WTC11 (cell line): ENCODE data around the gene FADD. TPM values are rescaled to one million over a fixed set of nuclear protein-coding genes. Genes with fewer than 3 reads are reported as not detected.
A peak's percentile ranks its signal among the peaks of the same experiment; 100 is the strongest.

Experiments
- ATAC-seq: fragments of 200-7000 bp; cut with Tn5 transposase; 2 replicates; pipeline ENCODE4 v1.10.0; 2021; ENCODE audit warnings: mild to moderate bottlenecking, moderate library complexity
- Bru-seq: library from RNA; stranded (reverse); fragments of 400-500 nt; gene quantifications from one replicate; lab custom pipeline; 2021; lab: Mats Ljungman, UMichigan
- CTCF ChIA-PET: fragments of 300-600 bp; sonication (Branson Sonifier 250); formaldehyde crosslinking; loops from one replicate; lab custom pipeline; 2021; ENCODE audit warnings: antibody characterized with exemption; lab: Charles Lee
- POLR2A ChIA-PET: fragments of 350-600 bp; sonication (Branson Sonifier 250); formaldehyde crosslinking; loops from one replicate; lab custom pipeline; 2021; ENCODE audit warnings: antibody characterized with exemption; lab: Charles Lee
- DNase-seq: peaks from one replicate; pipeline ENCODE4 v3.0.0; 2021; ENCODE audit warnings: low spot score
- H3K27ac Mint-ChIP-seq: 2 replicates; pipeline ENCODE4 v1.8.0; 2021; ENCODE audit warnings: mixed read lengths
- H3K27me3 Mint-ChIP-seq: 2 replicates; pipeline ENCODE4 v1.8.0; 2021; ENCODE audit warnings: low read depth, mild to moderate bottlenecking, moderate library complexity, mixed read lengths
- H3K36me3 Mint-ChIP-seq: 2 replicates; pipeline ENCODE4 v1.8.0; 2021; ENCODE audit warnings: mixed read lengths
- H3K4me1 Mint-ChIP-seq: 2 replicates; pipeline ENCODE4 v1.8.0; 2022; ENCODE audit warnings: mixed read lengths
- H3K4me3 Mint-ChIP-seq: 2 replicates; pipeline ENCODE4 v1.8.0; 2021; ENCODE audit warnings: mild to moderate bottlenecking, moderate library complexity, mixed read lengths
- H3K9me3 Mint-ChIP-seq: 2 replicates; pipeline ENCODE4 v1.8.0; 2021; ENCODE audit warnings: mixed read lengths
- CREM ChIP-seq: sonication (generic); formaldehyde crosslinking; IDR thresholded peaks from 2 replicates; pipeline ENCODE4 v1.8.1; 2022; ENCODE audit warnings: mild to moderate bottlenecking, missing genetic modification reagents, moderate library complexity
- ELF4 ChIP-seq: sonication (generic); formaldehyde crosslinking; IDR thresholded peaks from 2 replicates; pipeline ENCODE4 v1.8.1; 2022; ENCODE audit warnings: low read depth, mild to moderate bottlenecking, moderate library complexity, missing genetic modification reagents
- ETV6 ChIP-seq: sonication (generic); formaldehyde crosslinking; IDR thresholded peaks from 2 replicates; pipeline ENCODE4 v1.8.1; 2022; ENCODE audit warnings: mild to moderate bottlenecking, missing genetic modification reagents
- GRHL2 ChIP-seq: fragments of 250-450 bp; sonication (Bioruptor Pico); IDR thresholded peaks from 2 replicates; pipeline ENCODE4 v1.8.0; 2022; ENCODE audit warnings: mild to moderate bottlenecking, moderate library complexity; ENCODE audit not compliant: insufficient replicate concordance, severe bottlenecking
- HMGA2 ChIP-seq: fragments of 250-450 bp; sonication (Bioruptor Pico); IDR thresholded peaks from 2 replicates; pipeline ENCODE4 v1.4.0; 2021; ENCODE audit warnings: mild to moderate bottlenecking, moderate library complexity
- IRF2 ChIP-seq: sonication (generic); formaldehyde crosslinking; IDR thresholded peaks from 2 replicates; pipeline ENCODE4 v1.8.0; 2022; ENCODE audit warnings: low read depth, missing genetic modification reagents, borderline replicate concordance
- NFE2L1 ChIP-seq: sonication (generic); formaldehyde crosslinking; IDR thresholded peaks from 2 replicates; pipeline ENCODE4 v1.8.1; 2023; ENCODE audit warnings: missing genetic modification reagents
- NR2C2 ChIP-seq: sonication (generic); formaldehyde crosslinking; IDR thresholded peaks from 2 replicates; pipeline ENCODE4 v1.8.0; 2022; ENCODE audit warnings: mild to moderate bottlenecking, missing genetic modification reagents
- SOX15 ChIP-seq: fragments of 250-450 bp; sonication (Bioruptor Pico); IDR thresholded peaks from 2 replicates; pipeline ENCODE4 v1.9.0; 2021; ENCODE audit warnings: mild to moderate bottlenecking
- ZNF263 ChIP-seq: sonication (generic); formaldehyde crosslinking; IDR thresholded peaks from 2 replicates; pipeline ENCODE4 v1.8.1; 2022; ENCODE audit warnings: low read depth, mild to moderate bottlenecking, moderate library complexity, missing genetic modification reagents
- ZNF423 ChIP-seq: fragments of 250-450 bp; sonication (Bioruptor Pico); IDR thresholded peaks from 2 replicates; pipeline ENCODE4 v2.1.2; 2022; ENCODE audit warnings: mild to moderate bottlenecking, moderate library complexity
- long read RNA-seq, 3 experiments: library from RNA in 1 of 3; library from capped mRNA in 1 of 3; library from polyadenylated mRNA in 1 of 3; unstranded in 2 of 3; stranded (forward) in 1 of 3; transcript quantifications; one replicate each; pipeline ENCODE4 v2.0.0, GENCODE V29; 2021
- total RNA-seq: library from RNA; stranded (reverse); gene quantifications from 3 replicates; pipeline ENCODE4 v1.2.3, GENCODE V29; 2021
- TF ChIP-seq, protein P1 (sequence below): sonication (generic); formaldehyde crosslinking; conservative IDR thresholded peaks from 2 replicates; pipeline ENCODE4 v1.8.1; 2022; ENCODE audit warnings: mild to moderate bottlenecking, missing genetic modification reagents
- TF ChIP-seq, protein P2 (sequence below): fragments of 250-450 bp; sonication (Bioruptor Pico); IDR thresholded peaks from 2 replicates; pipeline ENCODE4 v1.9.0; 2021; ENCODE audit warnings: mild to moderate bottlenecking, borderline replicate concordance
- TF ChIP-seq, protein P3 (sequence below): sonication (generic); formaldehyde crosslinking; IDR thresholded peaks from 2 replicates; pipeline ENCODE4 v1.8.0; 2023; ENCODE audit warnings: missing genetic modification reagents
- TF ChIP-seq, protein P4 (sequence below): sonication (generic); formaldehyde crosslinking; IDR thresholded peaks from 2 replicates; pipeline ENCODE4 v1.8.0; 2023; ENCODE audit warnings: mild to moderate bottlenecking, missing genetic modification reagents
- TF ChIP-seq, protein P5 (sequence below): sonication (generic); formaldehyde crosslinking; IDR thresholded peaks from 2 replicates; pipeline ENCODE4 v1.8.0; 2022; ENCODE audit warnings: mild to moderate bottlenecking, missing genetic modification reagents
- TF ChIP-seq, protein P6 (sequence below): fragments of 250-450 bp; sonication (Bioruptor Pico); IDR thresholded peaks from 2 replicates; pipeline ENCODE4 v1.9.0; 2021; ENCODE audit warnings: moderate library complexity, mild to moderate bottlenecking, inconsistent platforms, borderline replicate concordance
- TF ChIP-seq, protein P7 (sequence below): sonication (generic); formaldehyde crosslinking; IDR thresholded peaks from 2 replicates; pipeline ENCODE4 v1.8.1; 2022; ENCODE audit warnings: mild to moderate bottlenecking, moderate library complexity, missing genetic modification reagents
- TF ChIP-seq, protein P8 (sequence below): sonication (generic); formaldehyde crosslinking; IDR thresholded peaks from 2 replicates; pipeline ENCODE4 v1.8.0; 2022; ENCODE audit warnings: mild to moderate bottlenecking, missing genetic modification reagents

Gene FADD, protein sequence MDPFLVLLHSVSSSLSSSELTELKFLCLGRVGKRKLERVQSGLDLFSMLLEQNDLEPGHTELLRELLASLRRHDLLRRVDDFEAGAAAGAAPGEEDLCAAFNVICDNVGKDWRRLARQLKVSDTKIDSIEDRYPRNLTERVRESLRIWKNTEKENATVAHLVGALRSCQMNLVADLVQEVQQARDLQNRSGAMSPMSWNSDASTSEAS
- 49.0 to 58.6 TPM (median 53.9 TPM) in 3 replicates for total RNA-seq
- percentile 96 among the genes with signal in this experiment for Bru-seq, nascent RNA
- long read RNA-seq, experiment 1, transcript FADD-201 (2 exons, 1,841 nt), result major isoform, 246 of 265 reads
- long read RNA-seq, experiment 1, partial matches to known transcripts, result 6 of 265 reads
- long read RNA-seq, experiment 1, other reads (novel, unspliced or antisense), result 13 of 265 reads
- long read RNA-seq, experiment 2, transcript FADD-201 (2 exons, 1,841 nt), result major isoform, 80 of 105 reads
- long read RNA-seq, experiment 2, partial matches to known transcripts, result 0 of 105 reads
- long read RNA-seq, experiment 2, other reads (novel, unspliced or antisense), result 25 of 105 reads
- long read RNA-seq, experiment 3, partial matches to known transcripts, result 8 of 8 reads
- long read RNA-seq, experiment 3, other reads (novel, unspliced or antisense), result 0 of 8 reads

DNA sequence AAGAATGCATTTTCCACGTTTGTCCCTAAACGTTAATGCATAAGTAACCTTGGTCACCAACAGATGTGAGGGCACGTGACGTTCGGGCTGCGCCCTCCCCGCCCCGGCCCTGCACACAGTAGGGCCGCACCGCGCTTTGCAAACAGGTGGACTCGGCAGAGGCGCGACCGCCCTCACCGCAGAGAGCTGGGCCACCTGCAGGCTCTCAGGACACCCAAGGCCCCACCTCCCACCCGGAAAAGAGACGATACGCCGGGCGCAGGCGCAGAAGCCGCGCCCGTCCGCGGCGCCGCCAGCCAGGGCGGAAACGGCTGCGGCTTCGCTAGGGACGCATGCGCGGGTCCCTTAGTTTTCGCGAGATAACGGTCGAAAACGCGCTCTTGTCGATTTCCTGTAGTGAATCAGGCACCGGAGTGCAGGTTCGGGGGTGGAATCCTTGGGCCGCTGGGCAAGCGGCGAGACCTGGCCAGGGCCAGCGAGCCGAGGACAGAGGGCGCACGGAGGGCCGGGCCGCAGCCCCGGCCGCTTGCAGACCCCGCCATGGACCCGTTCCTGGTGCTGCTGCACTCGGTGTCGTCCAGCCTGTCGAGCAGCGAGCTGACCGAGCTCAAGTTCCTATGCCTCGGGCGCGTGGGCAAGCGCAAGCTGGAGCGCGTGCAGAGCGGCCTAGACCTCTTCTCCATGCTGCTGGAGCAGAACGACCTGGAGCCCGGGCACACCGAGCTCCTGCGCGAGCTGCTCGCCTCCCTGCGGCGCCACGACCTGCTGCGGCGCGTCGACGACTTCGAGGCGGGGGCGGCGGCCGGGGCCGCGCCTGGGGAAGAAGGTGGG, at the start of gene FADD:
TSS of gene FADD (plus strand) at position 377 of the 831 bp plus-strand sequence. CDS start at position 541, 164 bp downstream.
- H3K36me3 Mint-ChIP-seq, result peaks cover 31% of the 10 kb centered on the region
- H3K4me1 Mint-ChIP-seq, result peaks cover 55% of the 10 kb centered on the region
- ATAC-seq, result peak; percentile 61
- peak within 1 kb of the TSS; percentile 92 for H3K27ac Mint-ChIP-seq
- CTCF ChIA-PET, result interaction anchor here (0.7 to 2.3 kb wide), 6 partner anchors 23 to 290 kb away, joined by 3 to 10 read pairs (median 4); no protein-coding TSS in a partner anchor
- peaks cover 8% of the 10 kb centered on the region; the same call in 1 of the 2 replicates for H3K9me3 Mint-ChIP-seq
- POLR2A ChIA-PET, result interaction anchor here (0.6 to 1.5 kb wide), 3 partner anchors 9 to 270 kb away, joined by 4 to 5 read pairs (median 4); no protein-coding TSS in a partner anchor
- H3K27me3 Mint-ChIP-seq, result 0 out of 2 replicates have a peak, but pooled peaks cover 2% of the 10 kb centered on the region
- H3K4me3 Mint-ChIP-seq, result peak within 1 kb of the TSS; percentile 88
- peak; percentile 84 for DNase-seq
- no peak for TF ChIP-seq IRF2 (CRISPR knock-in tag)
- no peak for TF ChIP-seq HMGA2 (CRISPR knock-in tag)
- TF ChIP-seq, protein P1, sequence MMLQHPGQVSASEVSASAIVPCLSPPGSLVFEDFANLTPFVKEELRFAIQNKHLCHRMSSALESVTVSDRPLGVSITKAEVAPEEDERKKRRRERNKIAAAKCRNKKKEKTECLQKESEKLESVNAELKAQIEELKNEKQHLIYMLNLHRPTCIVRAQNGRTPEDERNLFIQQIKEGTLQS (CRISPR knock-in tag), result no peak
- TF ChIP-seq ZNF423 (CRISPR knock-in tag), result peak; percentile 59; the same call in 1 of the 2 replicates
- TF ChIP-seq, protein P2, sequence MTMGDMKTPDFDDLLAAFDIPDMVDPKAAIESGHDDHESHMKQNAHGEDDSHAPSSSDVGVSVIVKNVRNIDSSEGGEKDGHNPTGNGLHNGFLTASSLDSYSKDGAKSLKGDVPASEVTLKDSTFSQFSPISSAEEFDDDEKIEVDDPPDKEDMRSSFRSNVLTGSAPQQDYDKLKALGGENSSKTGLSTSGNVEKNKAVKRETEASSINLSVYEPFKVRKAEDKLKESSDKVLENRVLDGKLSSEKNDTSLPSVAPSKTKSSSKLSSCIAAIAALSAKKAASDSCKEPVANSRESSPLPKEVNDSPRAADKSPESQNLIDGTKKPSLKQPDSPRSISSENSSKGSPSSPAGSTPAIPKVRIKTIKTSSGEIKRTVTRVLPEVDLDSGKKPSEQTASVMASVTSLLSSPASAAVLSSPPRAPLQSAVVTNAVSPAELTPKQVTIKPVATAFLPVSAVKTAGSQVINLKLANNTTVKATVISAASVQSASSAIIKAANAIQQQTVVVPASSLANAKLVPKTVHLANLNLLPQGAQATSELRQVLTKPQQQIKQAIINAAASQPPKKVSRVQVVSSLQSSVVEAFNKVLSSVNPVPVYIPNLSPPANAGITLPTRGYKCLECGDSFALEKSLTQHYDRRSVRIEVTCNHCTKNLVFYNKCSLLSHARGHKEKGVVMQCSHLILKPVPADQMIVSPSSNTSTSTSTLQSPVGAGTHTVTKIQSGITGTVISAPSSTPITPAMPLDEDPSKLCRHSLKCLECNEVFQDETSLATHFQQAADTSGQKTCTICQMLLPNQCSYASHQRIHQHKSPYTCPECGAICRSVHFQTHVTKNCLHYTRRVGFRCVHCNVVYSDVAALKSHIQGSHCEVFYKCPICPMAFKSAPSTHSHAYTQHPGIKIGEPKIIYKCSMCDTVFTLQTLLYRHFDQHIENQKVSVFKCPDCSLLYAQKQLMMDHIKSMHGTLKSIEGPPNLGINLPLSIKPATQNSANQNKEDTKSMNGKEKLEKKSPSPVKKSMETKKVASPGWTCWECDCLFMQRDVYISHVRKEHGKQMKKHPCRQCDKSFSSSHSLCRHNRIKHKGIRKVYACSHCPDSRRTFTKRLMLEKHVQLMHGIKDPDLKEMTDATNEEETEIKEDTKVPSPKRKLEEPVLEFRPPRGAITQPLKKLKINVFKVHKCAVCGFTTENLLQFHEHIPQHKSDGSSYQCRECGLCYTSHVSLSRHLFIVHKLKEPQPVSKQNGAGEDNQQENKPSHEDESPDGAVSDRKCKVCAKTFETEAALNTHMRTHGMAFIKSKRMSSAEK (CRISPR knock-in tag), result no peak
- TF ChIP-seq, protein P3, sequence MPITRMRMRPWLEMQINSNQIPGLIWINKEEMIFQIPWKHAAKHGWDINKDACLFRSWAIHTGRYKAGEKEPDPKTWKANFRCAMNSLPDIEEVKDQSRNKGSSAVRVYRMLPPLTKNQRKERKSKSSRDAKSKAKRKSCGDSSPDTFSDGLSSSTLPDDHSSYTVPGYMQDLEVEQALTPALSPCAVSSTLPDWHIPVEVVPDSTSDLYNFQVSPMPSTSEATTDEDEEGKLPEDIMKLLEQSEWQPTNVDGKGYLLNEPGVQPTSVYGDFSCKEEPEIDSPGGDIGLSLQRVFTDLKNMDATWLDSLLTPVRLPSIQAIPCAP (CRISPR knock-in tag), result no peak
- peak; percentile 57; the same call in 1 of the 2 replicates for TF ChIP-seq NR2C2 (CRISPR knock-in tag)
- TF ChIP-seq, protein P4, sequence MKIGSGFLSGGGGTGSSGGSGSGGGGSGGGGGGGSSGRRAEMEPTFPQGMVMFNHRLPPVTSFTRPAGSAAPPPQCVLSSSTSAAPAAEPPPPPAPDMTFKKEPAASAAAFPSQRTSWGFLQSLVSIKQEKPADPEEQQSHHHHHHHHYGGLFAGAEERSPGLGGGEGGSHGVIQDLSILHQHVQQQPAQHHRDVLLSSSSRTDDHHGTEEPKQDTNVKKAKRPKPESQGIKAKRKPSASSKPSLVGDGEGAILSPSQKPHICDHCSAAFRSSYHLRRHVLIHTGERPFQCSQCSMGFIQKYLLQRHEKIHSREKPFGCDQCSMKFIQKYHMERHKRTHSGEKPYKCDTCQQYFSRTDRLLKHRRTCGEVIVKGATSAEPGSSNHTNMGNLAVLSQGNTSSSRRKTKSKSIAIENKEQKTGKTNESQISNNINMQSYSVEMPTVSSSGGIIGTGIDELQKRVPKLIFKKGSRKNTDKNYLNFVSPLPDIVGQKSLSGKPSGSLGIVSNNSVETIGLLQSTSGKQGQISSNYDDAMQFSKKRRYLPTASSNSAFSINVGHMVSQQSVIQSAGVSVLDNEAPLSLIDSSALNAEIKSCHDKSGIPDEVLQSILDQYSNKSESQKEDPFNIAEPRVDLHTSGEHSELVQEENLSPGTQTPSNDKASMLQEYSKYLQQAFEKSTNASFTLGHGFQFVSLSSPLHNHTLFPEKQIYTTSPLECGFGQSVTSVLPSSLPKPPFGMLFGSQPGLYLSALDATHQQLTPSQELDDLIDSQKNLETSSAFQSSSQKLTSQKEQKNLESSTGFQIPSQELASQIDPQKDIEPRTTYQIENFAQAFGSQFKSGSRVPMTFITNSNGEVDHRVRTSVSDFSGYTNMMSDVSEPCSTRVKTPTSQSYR (CRISPR knock-in tag), result peak; percentile 76; the same call in 1 of the 2 replicates
- TF ChIP-seq NFE2L1 (CRISPR knock-in tag), result 0 out of 2 replicates have a peak, but pooled peaks have one; percentile 25
- peak; percentile 70; the same call in 1 of the 2 replicates for TF ChIP-seq ELF4
- peak; percentile 60; the same call in 1 of the 2 replicates for TF ChIP-seq CREM
- TF ChIP-seq GRHL2 (CRISPR knock-in tag), result no peak
- TF ChIP-seq, protein P5, sequence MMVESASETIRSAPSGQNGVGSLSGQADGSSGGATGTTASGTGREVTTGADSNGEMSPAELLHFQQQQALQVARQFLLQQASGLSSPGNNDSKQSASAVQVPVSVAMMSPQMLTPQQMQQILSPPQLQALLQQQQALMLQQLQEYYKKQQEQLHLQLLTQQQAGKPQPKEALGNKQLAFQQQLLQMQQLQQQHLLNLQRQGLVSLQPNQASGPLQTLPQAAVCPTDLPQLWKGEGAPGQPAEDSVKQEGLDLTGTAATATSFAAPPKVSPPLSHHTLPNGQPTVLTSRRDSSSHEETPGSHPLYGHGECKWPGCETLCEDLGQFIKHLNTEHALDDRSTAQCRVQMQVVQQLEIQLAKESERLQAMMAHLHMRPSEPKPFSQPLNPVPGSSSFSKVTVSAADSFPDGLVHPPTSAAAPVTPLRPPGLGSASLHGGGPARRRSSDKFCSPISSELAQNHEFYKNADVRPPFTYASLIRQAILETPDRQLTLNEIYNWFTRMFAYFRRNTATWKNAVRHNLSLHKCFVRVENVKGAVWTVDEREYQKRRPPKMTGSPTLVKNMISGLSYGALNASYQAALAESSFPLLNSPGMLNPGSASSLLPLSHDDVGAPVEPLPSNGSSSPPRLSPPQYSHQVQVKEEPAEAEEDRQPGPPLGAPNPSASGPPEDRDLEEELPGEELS (CRISPR knock-in tag), result peak; percentile 44; the same call in 1 of the 2 replicates
- TF ChIP-seq, protein P6, sequence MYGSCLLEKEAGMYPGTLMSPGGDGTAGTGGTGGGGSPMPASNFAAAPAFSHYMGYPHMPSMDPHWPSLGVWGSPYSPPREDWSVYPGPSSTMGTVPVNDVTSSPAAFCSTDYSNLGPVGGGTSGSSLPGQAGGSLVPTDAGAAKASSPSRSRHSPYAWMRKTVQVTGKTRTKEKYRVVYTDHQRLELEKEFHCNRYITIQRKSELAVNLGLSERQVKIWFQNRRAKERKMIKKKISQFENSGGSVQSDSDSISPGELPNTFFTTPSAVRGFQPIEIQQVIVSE (CRISPR knock-in tag), result no peak
- TF ChIP-seq ZNF263 (CRISPR knock-in tag), result no peak
- TF ChIP-seq, protein P7, sequence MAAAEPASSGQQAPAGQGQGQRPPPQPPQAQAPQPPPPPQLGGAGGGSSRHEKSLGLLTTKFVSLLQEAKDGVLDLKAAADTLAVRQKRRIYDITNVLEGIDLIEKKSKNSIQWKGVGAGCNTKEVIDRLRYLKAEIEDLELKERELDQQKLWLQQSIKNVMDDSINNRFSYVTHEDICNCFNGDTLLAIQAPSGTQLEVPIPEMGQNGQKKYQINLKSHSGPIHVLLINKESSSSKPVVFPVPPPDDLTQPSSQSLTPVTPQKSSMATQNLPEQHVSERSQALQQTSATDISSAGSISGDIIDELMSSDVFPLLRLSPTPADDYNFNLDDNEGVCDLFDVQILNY (CRISPR knock-in tag), result 0 out of 2 replicates have a peak, but pooled peaks have one; percentile 28
- no peak for TF ChIP-seq SOX15 (CRISPR knock-in tag)
- TF ChIP-seq, protein P8, sequence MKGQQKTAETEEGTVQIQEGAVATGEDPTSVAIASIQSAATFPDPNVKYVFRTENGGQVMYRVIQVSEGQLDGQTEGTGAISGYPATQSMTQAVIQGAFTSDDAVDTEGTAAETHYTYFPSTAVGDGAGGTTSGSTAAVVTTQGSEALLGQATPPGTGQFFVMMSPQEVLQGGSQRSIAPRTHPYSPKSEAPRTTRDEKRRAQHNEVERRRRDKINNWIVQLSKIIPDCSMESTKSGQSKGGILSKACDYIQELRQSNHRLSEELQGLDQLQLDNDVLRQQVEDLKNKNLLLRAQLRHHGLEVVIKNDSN, result peak; percentile 89
- peak; percentile 78; the same call in 1 of the 2 replicates for TF ChIP-seq ETV6
